Urothelium cell line (cell line): ENCODE measurements around the gene MPZL2.

Source experiments
- DNase-seq: peaks from one replicate; pipeline ENCODE4 v3.0.0; 2011; ENCODE audit warnings: low spot score, mixed read lengths
- FAIRE-seq: peaks from 2 replicates; lab custom pipeline; 2011; peaks lifted over from hg19 to GRCh38; lab: Jason Lieb, UNC

The MPZL2 gene

DNA sequence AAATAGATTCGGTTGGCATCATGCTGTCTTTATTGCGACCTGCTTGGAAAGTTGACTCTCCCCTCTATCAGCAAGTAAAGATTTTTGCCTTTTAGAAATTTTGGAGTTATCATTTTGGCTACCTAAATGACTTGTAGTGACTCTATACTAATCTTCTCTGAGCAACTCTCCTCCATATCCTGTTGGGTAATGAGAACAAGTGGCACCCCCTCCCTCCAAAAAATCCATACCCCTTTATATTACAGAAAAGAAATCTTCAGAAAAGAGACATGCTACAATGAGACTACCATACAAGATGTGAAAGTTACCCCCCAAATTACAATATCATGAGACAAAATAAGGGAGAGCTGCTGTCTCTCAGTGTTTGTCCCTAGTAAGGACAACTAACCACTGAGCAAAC lies 40.5 kb downstream of the MPZL2 start:
- DNase-seq (no peak), FAIRE-seq (no peak)

DNA sequence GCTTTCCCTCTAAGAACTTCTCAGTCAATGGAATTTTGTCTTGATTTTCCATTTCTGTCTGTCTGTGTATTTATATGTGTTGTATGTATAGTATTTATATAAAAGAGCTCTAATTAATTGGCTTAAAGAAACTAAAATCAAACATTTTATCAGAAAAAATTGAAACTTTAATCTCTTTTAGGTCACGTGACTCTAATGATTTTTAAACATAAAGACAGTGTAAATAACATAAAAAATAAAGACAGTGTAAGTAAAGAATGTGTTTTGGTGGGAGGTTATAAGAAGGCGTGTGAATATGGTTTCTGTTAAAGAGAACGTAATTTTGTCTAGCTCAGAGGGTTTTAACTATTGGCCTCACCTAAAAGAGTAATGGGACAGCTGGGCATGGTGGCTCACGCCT lies 41.7 kb downstream of the MPZL2 start:
- FAIRE-seq (no peak), DNase-seq (no peak)

DNA sequence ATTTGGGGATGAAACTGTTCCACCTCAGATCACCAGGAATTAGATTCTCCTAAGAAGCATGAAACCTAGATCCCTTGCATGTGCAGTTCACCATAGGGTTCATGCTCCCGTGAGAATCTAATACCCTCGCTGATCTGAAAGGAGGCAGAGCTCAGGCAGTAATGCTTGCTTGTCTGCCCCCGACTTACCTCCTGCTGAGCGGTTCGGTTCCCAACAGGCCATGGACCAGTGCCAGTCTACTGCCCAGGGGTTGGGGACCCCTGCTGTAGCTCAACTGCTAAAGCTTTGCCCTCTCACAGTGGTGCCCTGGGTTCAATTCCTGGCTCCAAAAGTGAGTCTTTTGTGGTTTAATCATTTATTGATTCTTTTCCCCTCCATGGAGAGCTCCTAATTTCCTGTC lies 42.7 kb downstream of the MPZL2 start:
- FAIRE-seq: no peak
- DNase-seq: no peak

DNA sequence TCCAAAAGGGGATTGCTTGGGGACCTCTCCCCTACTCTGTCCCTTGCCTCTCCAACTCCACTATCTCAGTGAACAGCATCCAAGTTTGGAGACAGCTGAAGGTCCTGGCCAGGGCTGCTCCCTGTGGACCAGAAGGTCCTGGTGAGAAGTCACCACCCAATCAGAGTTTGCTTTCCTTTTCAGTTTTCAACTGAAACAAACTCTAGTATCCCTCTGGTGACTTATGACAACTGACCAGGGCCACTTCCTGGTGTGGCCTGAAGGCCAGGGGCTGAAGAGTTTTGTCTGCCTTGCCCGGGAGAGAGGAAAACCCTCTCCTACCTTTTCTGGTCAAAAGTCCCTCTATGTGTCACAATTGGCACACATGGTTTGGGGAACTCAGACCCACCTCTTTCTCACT lies 44.4 kb downstream of the MPZL2 start:
- DNase-seq (no peak), FAIRE-seq (no peak)

DNA sequence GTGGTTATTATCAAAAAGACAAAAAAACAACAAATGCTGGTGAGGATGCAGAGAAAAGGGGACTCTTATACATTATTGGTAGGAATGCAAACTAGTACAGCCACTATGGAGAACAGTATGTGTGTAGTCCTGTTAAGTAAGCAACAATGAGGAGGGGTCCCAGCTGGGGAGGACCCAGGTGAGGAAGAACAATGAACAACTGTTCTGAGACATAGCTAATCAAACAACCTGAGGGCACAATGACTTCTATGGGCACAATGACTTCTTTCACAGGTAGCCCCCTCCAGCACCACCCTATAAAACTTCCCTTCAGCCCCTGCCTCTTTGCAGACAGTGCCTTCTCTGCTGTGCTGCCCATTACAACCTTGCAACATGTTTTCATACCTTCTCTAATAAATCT lies 44.9 kb downstream of the MPZL2 start:
- no peak for DNase-seq
- no peak for FAIRE-seq

DNA sequence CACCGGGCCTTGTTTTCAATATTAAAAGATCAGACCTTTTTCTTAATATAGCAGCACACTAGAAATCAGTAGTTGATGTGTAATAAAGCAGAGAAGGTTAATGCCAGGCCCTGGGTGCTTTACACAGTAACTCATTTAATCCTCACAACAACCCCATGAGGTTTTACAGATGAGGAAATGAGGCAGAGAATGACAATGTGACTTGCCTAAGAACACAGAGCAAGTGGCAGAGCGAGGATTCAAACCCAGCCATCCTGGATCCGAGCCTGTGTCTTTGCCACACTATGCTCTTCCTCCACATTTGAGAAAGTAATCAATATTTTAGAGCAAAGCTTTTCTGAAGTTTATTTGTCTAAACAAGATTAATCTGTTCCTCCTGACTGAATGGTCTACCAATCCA lies 46.5 kb downstream of the MPZL2 start:
- DNase-seq (no peak), FAIRE-seq (no peak)

DNA sequence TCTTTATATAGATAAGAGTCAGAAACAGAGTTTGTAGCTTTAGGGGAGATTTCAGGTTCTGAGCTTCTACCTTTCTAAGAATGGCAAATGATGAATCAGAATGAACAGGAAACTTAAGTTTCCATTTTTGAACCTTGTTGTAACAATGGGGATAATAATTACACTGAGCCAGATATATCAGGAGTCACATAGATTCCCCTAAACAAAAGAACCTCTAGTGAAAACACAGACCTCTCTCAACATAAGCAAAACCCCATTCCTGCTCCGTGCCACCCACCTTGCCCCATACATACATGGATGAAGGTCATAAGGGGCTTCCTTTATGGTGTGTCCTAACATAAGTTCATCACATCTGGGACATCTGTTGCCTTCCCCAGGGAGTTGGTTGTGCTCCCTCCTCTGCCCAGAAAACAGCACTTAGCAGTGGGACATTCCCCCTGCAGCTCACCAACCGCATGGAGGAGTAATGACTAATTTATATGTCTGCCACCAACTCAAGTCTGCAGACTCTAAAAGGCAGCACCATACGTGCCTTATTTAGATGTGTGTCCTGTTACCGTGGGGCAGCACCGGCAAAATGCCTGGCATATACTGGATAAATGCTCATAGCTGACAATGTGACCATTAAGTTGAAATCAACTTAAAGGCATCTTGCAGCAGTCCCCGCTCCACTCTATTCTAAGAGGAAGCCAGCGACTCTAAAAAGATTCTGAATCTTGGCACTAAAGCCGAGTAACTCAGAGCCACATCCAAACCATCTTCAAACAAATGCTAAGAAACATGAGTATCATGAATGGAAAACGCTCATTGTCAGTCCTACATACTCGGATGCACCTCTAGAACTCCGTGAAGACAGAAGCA lies 47.2 kb downstream of the MPZL2 start:
- no peak for FAIRE-seq
- DNase-seq: no peak

DNA sequence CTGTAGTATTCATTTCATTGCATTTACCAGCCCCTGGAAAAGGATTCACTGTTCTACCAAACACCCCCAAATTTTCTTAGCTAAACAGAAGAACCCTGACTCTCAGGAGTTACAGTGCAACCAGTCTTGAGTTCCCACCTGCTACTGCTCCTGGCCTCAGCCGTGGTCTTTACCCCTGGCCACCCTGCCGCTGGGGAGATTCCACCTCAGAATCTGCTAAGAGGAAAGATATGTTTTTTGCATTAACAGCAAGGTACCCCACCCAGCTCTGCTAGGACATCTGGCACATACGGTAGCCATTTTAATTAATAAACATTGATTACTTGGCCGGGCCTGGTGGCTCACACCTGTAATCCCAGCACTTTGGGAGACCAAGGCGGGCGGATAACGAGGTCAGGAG lies 48.3 kb downstream of the MPZL2 start:
- FAIRE-seq: no peak
- no peak for DNase-seq

DNA sequence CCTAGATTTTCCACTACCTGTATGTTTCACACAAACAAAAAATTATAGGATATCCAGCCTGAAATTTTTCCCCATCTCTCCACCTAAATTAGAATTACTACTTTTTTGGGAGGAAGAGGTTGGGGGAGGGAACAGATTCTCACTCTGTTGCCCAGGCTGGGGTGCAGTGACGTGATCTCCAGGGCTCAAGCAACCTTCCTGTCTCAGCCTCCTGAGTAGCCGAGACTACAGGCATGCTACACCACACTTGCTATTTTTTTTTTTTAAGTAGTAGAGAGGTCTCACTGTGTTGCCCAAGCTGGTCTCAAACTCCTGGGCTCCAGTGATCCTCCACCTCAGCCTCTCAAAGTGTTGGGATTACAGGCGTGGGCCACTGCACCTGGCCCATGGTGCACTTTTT lies 48.8 kb downstream of the MPZL2 start:
- DNase-seq: no peak
- no peak for FAIRE-seq

DNA sequence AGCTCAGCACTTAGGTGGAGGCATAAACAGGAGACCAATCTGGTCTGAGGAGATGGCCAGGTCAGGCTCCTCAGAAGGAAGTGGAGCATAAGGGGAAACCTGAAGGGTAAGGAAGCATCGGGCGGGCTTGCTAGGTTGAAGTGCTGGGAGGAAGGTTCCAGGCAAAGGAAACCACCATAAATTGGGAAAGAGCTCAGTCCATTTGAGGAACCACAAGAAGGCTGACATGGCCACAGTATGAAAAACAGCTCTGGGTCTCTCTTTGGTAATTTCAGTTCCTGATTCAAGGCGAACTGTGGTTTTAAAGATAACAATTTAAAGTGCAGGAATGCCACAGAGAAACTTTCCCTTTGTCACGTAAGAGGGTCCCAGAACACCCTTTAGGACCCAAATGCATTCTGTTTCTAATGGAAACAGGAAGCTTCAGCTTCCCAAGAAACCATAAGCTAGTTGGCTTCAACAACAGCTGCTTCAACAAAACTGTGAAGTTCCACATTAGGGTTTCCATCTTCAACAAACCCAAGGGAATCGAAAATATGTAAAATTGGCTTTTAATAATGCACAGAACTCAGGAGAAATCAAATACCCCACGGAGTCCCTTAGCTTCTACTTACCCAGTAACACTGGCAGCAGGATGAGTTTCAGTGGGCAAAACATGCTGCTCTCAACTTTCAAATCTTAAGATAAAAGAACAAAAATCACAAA lies 49.7 kb downstream of the MPZL2 start:
- FAIRE-seq (no peak), DNase-seq (no peak)

DNA sequence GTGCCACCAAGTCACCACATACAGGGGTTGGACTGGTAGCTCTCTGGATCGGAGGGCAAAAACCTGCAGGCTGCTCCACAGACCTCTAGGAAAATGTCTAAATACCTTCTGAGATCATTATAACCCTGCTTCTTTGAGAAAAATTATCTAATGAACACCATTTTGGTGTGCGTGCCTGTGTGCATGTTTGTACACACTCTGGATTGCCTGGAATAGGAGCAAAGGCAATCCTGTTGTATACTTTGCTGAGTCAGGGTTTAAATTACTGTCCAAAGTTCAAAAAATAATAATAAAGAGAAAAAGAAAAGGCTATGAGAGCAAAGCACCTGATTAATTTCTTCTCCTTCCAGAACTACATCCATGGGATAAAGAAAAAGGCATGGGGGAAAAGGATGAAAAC lies 50.3 kb downstream of the MPZL2 start:
- FAIRE-seq (no peak), DNase-seq (no peak)

DNA sequence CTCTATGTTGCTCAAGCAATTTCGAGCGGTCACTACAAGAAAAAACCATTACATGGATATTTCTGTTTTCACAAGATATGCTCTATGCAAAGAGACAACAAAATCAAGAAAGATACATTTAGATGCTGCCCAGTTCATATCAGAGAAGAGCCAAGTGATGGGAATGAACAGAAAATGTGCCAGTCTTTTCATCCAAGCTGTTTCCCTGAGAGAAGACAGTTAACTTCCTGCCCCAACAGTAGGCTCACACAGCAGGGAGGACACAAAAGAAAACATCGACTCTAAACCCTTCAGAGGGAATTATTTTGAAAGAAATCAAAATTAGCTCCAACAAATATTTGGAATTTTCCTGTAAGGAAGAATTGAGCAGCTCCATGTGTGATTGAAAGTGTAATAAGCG lies 50.9 kb downstream of the MPZL2 start:
- no peak for FAIRE-seq
- DNase-seq: no peak

DNA sequence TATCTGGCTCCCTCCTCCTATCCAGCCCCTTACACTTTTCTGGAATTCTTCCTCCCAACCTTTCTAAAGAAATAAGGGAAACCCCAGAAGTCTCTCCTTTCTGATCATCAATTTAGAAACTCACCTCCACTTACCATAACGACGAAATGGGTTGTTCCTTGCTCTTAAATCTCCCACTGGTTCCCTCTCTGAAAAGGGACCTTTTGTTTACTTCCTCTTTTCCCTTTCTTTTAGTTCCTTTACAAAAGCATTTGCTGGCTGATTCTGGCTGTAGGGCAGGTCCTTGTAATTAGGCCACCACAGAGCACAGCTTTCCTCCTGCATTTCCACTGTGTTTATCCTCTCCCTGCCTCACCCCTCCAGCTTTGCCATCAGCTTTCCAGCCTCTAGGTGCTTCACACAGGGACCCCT lies 51.3 kb downstream of the MPZL2 start:
- FAIRE-seq (no peak), DNase-seq (no peak)

DNA sequence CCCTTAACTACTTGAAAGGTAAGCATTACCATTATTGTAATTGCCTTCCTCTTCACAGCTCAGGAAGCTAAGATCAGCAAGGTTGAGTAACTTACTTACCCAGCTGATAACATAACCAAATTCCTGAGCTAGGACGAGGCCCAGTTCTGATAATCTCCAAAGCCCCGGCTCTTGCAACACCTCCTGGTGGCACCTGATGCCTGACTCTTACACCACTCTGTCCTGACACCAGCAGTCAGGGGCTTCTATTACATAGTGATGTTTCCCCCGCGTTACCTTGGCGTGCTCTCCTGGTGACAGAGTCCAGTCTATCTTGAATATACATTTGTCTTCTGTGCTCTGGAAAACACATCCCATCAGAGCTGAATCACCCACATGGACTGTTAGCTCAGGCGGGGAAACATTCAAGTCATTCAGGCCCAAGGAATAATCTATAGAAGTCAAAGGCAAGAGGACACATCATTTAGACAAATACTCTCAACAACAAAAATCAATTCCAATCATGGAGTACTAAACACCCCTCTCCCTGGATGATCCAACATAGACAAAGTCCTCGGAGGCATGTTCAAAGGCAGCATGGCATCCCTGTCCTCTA lies 51.9 kb downstream of the MPZL2 start:
- FAIRE-seq (no peak), DNase-seq (no peak)

DNA sequence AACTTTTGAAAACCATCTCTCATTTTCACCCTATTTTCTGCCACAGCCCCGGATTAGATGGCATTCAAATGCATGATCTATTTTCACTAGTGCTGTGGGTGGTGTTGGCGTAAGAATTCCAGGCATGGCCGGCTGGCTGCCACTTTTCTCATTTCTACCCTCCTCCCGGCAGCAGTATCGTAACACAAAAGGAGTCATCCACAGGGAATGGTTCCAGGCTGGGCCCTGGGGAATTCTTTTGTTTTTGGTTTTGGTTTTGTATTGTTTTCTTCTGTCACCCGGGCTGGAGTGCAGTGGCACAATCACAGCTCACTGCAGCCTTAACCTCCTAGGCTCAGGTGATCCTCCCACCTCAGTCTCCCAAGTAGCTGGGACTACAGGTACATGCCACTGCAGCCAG lies 53.1 kb downstream of the MPZL2 start:
- DNase-seq (peak; percentile 34), FAIRE-seq (no peak)

DNA sequence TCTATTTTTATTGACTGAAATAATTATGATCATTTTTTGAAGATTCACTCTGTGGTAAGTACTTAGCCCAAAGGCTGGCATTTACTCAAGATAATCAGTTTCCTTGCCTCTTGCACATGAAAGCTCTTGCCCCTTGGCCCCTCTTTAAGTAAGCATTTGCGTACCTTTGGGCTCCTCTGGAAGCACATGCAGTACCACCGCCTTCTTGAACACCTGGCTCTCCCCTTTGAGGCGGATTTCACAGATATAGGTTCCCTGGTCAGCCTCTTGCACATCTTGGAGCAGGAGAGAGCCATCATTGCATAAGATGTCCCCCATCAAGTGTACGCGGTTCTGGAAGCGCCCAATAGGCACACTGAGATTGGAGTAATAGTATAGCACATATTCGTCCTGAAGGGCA lies 53.8 kb downstream of the MPZL2 start:
- FAIRE-seq (no peak), DNase-seq (no peak)

DNA sequence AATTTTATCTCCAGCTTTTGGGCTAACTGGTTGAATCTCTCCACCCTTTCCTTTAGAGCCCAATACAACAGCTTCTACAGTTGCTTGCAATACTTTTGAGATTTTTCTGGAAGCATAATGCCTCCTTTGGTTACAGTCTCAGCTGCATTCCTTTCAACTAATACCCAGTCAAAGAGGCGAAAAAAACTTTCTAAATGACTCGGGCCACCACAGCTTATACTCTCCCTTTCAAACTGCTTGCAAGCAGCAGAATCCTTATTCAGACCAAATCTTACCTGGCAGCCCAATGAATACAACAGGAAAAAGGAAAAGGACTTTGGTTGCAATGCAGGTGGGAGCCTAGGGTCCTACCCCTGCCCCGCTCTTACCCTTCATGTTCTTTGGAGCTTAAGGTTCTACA lies 55.1 kb downstream of the MPZL2 start:
- DNase-seq: no peak
- no peak for FAIRE-seq

DNA sequence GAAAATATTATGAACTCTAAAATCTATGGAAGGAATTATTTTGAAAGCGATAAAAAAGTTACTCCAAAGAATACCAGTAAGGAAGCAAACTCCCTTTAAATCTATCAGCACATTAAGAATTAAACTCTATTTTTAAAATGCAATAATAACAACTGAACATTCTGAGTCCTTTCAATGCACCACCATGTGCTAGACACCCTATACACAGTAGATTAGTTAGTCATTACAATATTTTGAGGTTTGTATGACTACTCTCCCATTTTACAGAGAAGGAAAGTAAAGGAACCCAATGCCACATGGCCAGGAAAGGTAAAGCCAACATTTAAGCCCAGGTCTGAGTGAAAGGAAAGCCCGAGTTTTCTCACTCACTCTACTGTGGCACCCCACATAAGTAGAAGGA lies 57.0 kb downstream of the MPZL2 start:
- no peak for FAIRE-seq
- no peak for DNase-seq

DNA sequence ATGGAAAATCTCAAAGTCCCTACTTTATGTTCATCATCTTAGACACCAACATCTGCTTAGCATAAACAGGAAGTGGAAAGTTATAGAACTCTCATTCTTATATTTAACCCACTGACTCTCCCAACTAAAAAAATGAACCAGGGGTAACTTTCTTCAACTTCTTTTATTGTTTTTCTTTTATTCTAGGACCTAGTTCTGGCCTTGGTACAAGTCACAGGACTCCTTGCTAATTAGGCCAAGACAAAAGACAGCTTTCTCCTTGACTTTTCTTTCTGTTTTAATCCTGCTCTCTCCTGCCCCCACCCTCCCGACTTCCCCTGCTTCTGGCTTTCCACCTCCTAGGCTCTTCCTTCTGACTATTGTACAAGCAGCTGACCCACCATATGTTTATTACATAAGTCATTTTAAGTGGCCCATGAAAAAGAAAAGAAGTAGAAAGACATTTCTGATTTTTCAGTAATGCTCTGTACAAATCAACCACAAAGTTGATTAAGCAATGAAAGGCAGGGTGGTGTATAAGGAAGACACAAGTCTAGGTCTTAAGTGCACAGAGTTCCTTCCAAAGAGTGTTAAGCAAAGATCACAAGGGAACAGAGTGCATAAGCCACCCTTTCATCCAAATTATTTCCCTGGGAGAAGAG lies 57.6 kb downstream of the MPZL2 start:
- no peak for FAIRE-seq
- DNase-seq: no peak

DNA sequence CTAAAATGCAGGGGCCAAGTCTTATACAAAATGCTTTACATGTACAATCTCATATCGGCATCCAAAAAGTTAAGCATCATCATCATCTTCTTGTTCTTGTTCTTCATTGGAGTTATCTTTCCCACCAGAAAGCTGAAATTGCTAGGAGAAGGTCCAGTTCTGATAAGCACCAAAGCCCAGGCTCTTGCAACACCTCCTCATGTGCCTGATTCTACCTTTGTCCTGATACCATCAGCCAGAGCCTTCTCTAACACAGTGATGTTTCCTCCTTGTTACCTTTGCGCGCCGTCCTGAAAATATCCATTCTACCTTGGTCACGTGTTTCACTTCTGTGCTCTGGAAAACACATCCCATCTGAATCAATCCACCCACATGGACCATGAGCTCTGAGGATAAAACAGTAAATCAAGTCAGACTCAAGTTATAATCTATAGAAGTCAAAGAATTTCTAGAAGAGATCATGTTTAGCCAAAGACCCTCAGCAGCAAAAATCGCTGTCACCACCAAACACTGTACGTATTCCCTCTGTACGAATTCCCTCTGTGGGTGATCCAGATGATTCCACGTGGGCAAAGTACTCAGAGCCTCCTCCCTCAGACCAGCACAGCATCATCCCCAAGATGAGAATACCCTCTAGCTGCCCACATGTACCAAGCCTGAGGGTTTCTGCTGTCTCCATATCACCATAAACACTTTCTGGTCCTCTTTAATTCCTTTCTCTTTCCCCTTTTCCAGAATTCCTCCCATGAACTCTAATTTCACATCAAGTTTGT lies 58.3 kb downstream of the MPZL2 start:
- no peak for FAIRE-seq
- DNase-seq: no peak
